ENCODE measurements around the gene DTYMK.

DTYMK gene

DNA sequence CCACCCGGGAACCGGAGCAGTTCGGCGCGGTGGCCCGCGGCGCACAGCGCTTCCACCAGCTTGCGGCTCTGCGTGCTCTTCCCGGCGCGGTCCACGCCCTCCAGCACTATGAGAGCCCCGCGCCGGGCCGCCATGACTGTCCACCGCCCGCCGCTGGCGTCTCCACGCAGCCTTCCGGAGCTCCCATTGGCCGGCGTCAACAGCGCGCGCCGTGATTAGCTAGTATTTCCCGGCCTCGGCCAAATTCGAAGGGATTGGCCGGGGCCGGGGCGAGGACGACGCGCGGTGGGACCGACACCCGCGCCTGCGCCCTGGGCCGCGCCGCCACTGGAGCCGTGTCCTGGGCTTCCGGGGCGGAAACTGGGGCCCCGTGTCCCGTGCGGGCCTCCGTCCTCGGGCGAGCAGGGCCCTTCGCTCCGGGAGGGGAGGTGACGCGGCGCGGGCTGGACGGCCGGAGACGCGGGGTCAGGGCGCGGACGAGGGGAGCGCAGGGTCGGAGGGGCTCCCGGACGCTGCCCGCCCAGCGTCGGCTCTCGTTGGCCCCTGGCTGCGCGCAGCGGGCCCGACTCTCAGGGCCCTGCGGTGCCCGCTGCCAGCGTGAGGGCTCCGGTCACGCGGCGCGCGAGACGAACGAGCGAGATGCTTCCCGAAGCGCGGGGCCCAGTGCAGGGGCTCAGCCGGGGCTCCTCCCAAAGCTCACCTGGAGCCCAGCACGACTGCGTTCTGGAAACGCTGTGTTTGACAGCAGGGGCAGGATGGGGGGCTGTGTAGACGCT lies at the start of gene DTYMK (continued):
- TF ChIP-seq ZNF24 (tag by site-specific recombination; IDR thresholded peaks at IDR 0.05) (no peak), ZNF76 (tag by site-specific recombination; IDR thresholded peaks at IDR 0.05; ENCODE audit: borderline replicate concordance, low read depth) (peak; percentile 56; the same call in 1 of the 2 replicates), SCRT1 (tag by site-specific recombination; IDR thresholded peaks at IDR 0.05; ENCODE audit: borderline replicate concordance) (no peak), ZNF530 (tag by site-specific recombination; IDR thresholded peaks at IDR 0.05; ENCODE audit: low read depth) (no peak), ZBTB8A (tag by site-specific recombination; IDR thresholded peaks at IDR 0.05) (peak; percentile 87), ZNF596 (tag by site-specific recombination; IDR thresholded peaks at IDR 0.05) (peak; percentile 40; the same call in 1 of the 2 replicates), YY1 (tag by site-specific recombination; IDR thresholded peaks at IDR 0.05) (peak; percentile 58), TRIM28 (IDR thresholded peaks at IDR 0.05; ENCODE audit: borderline replicate concordance, low read length) (no peak), ZNF561 (tag by site-specific recombination; IDR thresholded peaks at IDR 0.05; ENCODE audit: borderline replicate concordance) (peak; percentile 73; the same call in 1 of the 2 replicates), OVOL3 (tag by site-specific recombination; IDR thresholded peaks at IDR 0.05) (no peak)
- TF ChIP-seq, protein P1, sequence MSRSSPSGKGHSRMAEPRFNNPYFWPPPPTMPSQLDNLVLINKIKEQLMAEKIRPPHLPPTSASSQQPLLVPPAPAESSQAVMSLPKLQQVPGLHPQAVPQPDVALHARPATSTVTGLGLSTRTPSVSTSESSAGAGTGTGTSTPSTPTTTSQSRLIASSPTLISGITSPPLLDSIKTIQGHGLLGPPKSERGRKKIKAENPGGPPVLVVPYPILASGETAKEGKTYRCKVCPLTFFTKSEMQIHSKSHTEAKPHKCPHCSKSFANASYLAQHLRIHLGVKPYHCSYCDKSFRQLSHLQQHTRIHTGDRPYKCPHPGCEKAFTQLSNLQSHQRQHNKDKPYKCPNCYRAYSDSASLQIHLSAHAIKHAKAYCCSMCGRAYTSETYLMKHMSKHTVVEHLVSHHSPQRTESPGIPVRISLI (tag by site-specific recombination; IDR thresholded peaks at IDR 0.05): no peak

DNA sequence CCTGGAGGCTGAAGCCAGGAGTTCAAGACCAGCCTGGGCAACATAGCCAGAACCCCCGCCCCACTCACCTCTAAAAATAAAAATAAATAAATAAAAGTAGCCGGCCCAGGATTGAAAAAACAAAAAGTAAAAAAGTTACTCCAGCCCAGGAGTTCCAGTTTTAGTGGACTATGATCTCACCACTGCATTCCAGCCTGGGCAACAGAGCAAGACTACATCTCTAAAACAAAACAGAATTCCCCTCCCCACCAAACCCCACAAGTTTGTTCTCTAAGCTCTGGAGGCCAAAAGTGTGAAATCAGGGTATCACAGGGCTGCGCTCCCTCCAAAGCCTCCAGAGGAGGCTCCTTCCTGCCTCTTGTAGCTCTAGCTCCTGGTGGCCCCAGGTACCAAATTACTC lies 49.5 kb upstream of the DTYMK start:
- no peaks in the 10 kb centered on the region for H3K4me1 ChIP-seq (ENCODE audit: control insufficient read depth, insufficient read depth, low read length)
- no peaks in the 10 kb centered on the region for H3K9me3 ChIP-seq (ENCODE audit: control insufficient read depth, insufficient read depth, low read depth, low read length)
- no peak overlapping the region for H3K27ac ChIP-seq (ENCODE audit: extremely low read depth, low read depth, low read length)
- H3K36me3 ChIP-seq (ENCODE audit: control insufficient read depth in 2 of 2, insufficient read depth in 1 of 2, low read length in 2 of 2): peaks cover 0 to 5% of the 10 kb centered on the region in 2 experiments; a peak in 2 of 3 replicates
- ChIA-PET POLR2A (interaction anchor here (0.5 kb wide), 1 partner anchor 29 kb away, joined by 3 read pairs; no protein-coding TSS in a partner anchor), CTCF (interaction anchor here (0.6 kb wide), 1 partner anchor 45 kb away, joined by 3 read pairs; no protein-coding TSS in a partner anchor)
- no peak overlapping the region for H3K4me3 ChIP-seq (ENCODE audit: low read depth, low read length)
- TF ChIP-seq, protein P2, sequence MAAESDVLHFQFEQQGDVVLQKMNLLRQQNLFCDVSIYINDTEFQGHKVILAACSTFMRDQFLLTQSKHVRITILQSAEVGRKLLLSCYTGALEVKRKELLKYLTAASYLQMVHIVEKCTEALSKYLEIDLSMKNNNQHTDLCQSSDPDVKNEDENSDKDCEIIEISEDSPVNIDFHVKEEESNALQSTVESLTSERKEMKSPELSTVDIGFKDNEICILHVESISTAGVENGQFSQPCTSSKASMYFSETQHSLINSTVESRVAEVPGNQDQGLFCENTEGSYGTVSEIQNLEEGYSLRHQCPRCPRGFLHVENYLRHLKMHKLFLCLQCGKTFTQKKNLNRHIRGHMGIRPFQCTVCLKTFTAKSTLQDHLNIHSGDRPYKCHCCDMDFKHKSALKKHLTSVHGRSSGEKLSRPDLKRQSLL (tag by site-specific recombination; IDR thresholded peaks at IDR 0.05): no peak
- TF ChIP-seq, protein P3, sequence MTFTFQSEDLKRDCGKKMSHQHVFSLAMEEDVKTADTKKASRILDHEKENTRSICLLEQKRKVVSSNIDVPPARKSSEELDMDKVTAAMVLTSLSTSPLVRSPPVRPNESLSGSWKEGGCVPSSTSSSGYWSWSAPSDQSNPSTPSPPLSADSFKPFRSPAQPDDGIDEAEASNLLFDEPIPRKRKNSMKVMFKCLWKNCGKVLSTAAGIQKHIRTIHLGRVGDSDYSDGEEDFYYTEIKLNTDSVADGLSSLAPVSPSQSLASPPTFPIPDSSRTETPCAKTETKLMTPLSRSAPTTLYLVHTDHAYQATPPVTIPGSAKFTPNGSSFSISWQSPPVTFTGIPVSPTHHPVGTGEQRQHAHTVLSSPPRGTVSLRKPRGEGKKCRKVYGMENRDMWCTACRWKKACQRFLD (tag by site-specific recombination; IDR thresholded peaks at IDR 0.05): no peak
- TF ChIP-seq ZNF211 (tag by site-specific recombination; IDR thresholded peaks at IDR 0.05; ENCODE audit: low read depth): no peak

DNA sequence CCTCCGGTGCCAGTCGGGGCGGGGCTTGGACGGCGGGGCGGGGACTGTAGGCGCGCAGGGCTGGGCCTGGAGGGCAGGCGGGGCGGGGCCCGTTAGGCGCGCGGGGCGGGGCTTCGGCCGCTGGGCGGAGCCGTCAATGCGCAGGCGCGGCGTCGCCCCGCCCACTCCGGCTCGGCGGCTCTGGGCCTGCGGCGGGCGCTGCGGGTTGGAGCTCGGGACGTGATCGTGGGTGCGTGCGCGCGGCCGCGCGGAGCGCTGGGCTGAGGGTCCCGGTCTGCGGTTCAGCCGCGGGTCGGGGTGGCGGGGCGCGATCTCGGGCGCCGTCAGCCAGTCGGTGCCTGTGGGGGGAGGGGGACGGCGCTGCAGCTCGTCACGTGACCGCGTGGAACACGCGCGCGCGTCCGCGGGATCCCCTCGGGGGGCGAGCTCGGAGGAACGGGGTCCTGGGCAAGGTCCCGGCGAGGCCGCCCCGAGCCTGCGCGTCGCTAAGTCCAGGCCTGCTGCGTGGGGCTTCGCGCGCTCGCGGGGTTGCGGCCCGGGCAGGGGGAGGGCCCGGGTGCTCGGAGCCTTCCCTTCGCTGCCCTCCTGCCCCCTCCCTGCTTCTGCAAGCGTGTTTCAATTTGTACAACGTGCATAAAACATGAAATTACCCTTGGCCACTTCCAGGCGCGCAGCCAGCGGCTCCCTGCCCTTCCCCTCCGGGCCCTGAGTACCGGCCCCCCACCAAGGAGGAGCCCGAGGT lies 48.0 kb upstream of the DTYMK start, which contains the start of gene D2HGDH:
Gene D2HGDH, plus strand, starts transcription at position 164 of the 742 bp plus-strand sequence. CDS start 595 bp downstream, outside the sequence.
- ChIA-PET CTCF (interaction anchor here (0.6 to 0.9 kb wide), 5 partner anchors 16 to 126 kb away, joined by 3 to 4 read pairs (median 3); no protein-coding TSS in a partner anchor), POLR2A (interaction anchor here (1.0 to 1.8 kb wide), 5 partner anchors 9 to 48 kb away, joined by 3 to 15 read pairs (median 5); partner anchors contain the start of genes DTYMK and ING5)
- H3K36me3 ChIP-seq (ENCODE audit: control insufficient read depth in 2 of 2, insufficient read depth in 1 of 2, low read length in 2 of 2): peaks cover 0 to 5% of the 10 kb centered on the region in 2 experiments; a peak in 2 of 3 replicates
- no peaks in the 10 kb centered on the region for H3K4me1 ChIP-seq (ENCODE audit: control insufficient read depth, insufficient read depth, low read length)
- H3K27ac ChIP-seq (ENCODE audit: extremely low read depth, low read depth, low read length): peak within 1 kb of the TSS; percentile 83; the same call in 1 of the 2 replicates
- peak within 1 kb of the TSS; percentile 78 for H3K4me3 ChIP-seq (ENCODE audit: low read depth, low read length)
- H3K9me3 ChIP-seq (ENCODE audit: control insufficient read depth, insufficient read depth, low read depth, low read length): no peaks in the 10 kb centered on the region
- TF ChIP-seq ZNF560 (tag by site-specific recombination; IDR thresholded peaks at IDR 0.05; ENCODE audit: borderline replicate concordance) (no peak), PRDM1 (tag by site-specific recombination; IDR thresholded peaks at IDR 0.05) (no peak), SP7 (tag by site-specific recombination; IDR thresholded peaks at IDR 0.05) (no peak), ZNF596 (tag by site-specific recombination; IDR thresholded peaks at IDR 0.05) (peak; percentile 13; the same call in 1 of the 2 replicates), ZBTB20 (tag by site-specific recombination; IDR thresholded peaks at IDR 0.05) (peak; percentile 62; the same call in 1 of the 2 replicates), ZBTB17 (tag by site-specific recombination; IDR thresholded peaks at IDR 0.05) (no peak), ZNF211 (tag by site-specific recombination; IDR thresholded peaks at IDR 0.05; ENCODE audit: low read depth) (no peak)
- TF ChIP-seq, protein P4, sequence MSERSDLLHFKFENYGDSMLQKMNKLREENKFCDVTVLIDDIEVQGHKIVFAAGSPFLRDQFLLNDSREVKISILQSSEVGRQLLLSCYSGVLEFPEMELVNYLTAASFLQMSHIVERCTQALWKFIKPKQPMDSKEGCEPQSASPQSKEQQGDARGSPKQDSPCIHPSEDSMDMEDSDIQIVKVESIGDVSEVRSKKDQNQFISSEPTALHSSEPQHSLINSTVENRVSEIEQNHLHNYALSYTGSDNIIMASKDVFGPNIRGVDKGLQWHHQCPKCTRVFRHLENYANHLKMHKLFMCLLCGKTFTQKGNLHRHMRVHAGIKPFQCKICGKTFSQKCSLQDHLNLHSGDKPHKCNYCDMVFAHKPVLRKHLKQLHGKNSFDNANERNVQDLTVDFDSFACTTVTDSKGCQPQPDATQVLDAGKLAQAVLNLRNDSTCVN (tag by site-specific recombination; optimal IDR thresholded peaks at IDR 0.05): peak; percentile 92
- TF ChIP-seq, protein P5, sequence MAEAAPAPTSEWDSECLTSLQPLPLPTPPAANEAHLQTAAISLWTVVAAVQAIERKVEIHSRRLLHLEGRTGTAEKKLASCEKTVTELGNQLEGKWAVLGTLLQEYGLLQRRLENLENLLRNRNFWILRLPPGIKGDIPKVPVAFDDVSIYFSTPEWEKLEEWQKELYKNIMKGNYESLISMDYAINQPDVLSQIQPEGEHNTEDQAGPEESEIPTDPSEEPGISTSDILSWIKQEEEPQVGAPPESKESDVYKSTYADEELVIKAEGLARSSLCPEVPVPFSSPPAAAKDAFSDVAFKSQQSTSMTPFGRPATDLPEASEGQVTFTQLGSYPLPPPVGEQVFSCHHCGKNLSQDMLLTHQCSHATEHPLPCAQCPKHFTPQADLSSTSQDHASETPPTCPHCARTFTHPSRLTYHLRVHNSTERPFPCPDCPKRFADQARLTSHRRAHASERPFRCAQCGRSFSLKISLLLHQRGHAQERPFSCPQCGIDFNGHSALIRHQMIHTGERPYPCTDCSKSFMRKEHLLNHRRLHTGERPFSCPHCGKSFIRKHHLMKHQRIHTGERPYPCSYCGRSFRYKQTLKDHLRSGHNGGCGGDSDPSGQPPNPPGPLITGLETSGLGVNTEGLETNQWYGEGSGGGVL (tag by site-specific recombination; IDR thresholded peaks at IDR 0.05): peak; percentile 23; the same call in 1 of the 2 replicates
- TF ChIP-seq, protein P6, sequence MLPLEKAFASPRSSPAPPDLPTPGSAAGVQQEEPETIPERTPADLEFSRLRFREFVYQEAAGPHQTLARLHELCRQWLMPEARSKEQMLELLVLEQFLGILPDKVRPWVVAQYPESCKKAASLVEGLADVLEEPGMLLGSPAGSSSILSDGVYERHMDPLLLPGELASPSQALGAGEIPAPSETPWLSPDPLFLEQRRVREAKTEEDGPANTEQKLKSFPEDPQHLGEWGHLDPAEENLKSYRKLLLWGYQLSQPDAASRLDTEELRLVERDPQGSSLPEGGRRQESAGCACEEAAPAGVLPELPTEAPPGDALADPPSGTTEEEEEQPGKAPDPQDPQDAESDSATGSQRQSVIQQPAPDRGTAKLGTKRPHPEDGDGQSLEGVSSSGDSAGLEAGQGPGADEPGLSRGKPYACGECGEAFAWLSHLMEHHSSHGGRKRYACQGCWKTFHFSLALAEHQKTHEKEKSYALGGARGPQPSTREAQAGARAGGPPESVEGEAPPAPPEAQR (tag by site-specific recombination; IDR thresholded peaks at IDR 0.05): no peak
